H1 (cell line): ENCODE results near the gene ATP2A3. TPM values are rescaled to one million over a fixed set of nuclear protein-coding genes. Genes with fewer than 3 reads are reported as not detected.

Source experiments
- CTCF ChIP-seq, 3 experiments: IDR thresholded peaks; 1 replicate in 2 of 3; 2 replicates in 1 of 3; pipeline versions ENCODE4 v1.5.1 to v1.6.1; 2011; ENCODE audit warnings: low read length in 3 of 3, mild to moderate bottlenecking in 3 of 3, inconsistent platforms in 2 of 3, low read depth in 1 of 3, moderate library complexity in 1 of 3; ENCODE audit not compliant: insufficient read depth in 1 of 3; ENCODE audit errors: control extremely low read depth in 1 of 3
- E2F6 ChIP-seq: IDR thresholded peaks from 2 replicates; pipeline ENCODE4 v1.6.1; 2012; ENCODE audit warnings: inconsistent platforms
- polyA plus RNA-seq, 7 experiments: library from polyadenylated mRNA; depleted of rRNA in 3 of 7; stranded (reverse) in 5 of 7; unstranded in 2 of 7; fragments of >200 nt in 5 of 7; fragments of 200-250 nt in 2 of 7; gene quantifications; 1 replicate in 5 of 7; 2 replicates in 1 of 7; 4 replicates in 1 of 7; pipeline versions ENCODE4 v1.2.1 to v1.2.3, GENCODE V29; 2011 to 2013; ENCODE audit warnings: missing spikeins in 2 of 7, mixed read lengths in 2 of 7
- total RNA-seq: library from RNA; stranded (reverse); fragmentation: NEBNext Ultra II Directional; extraction: Animal tissue kit (Norgen Biotek cat#: 25700); gene quantifications from 2 replicates; pipeline ENCODE4 v1.2.1, GENCODE V29; 2021

Gene ATP2A3
- total and polyA plus RNA-seq, 2 of the 8 experiments (the other 6 are each of a cell fraction or from before 2014, with no cell fraction given) = 18.4 to 32.5 TPM

GRCh38 chr17:3896968-3897235 is 67.3 kb downstream of the ATP2A3 start (continued):
- TF ChIP-seq CTCF (IDR thresholded peaks at IDR 0.05; ENCODE audit: control extremely low read depth in 1 of 3, insufficient read depth in 1 of 3, low read depth in 1 of 3, low read length in 3 of 3) (no peak), E2F6 (no peak)
- TF ChIP-seq, all 59 proteins: peak for 0
